AG10803 (cell line): ENCODE data around the gene TSHZ1.
A peak's percentile ranks its signal among the peaks of the same experiment; 100 is the strongest.

Experiments used
- DNase-seq: peaks from one replicate; pipeline ENCODE4 v3.0.0; 2010; ENCODE audit warnings: low read depth
- H3K4me3 ChIP-seq: 2 replicates; pipeline ENCODE4 v1.5.1; 2011; ENCODE audit warnings: mild to moderate bottlenecking, low read length, control low read depth
- TF ChIP-seq, protein P1 (sequence below): conservative IDR thresholded peaks from 2 replicates; pipeline ENCODE4 v1.5.1; 2011; ENCODE audit warnings: mild to moderate bottlenecking, low read length, control low read depth, inconsistent platforms

Gene TSHZ1

DNA sequence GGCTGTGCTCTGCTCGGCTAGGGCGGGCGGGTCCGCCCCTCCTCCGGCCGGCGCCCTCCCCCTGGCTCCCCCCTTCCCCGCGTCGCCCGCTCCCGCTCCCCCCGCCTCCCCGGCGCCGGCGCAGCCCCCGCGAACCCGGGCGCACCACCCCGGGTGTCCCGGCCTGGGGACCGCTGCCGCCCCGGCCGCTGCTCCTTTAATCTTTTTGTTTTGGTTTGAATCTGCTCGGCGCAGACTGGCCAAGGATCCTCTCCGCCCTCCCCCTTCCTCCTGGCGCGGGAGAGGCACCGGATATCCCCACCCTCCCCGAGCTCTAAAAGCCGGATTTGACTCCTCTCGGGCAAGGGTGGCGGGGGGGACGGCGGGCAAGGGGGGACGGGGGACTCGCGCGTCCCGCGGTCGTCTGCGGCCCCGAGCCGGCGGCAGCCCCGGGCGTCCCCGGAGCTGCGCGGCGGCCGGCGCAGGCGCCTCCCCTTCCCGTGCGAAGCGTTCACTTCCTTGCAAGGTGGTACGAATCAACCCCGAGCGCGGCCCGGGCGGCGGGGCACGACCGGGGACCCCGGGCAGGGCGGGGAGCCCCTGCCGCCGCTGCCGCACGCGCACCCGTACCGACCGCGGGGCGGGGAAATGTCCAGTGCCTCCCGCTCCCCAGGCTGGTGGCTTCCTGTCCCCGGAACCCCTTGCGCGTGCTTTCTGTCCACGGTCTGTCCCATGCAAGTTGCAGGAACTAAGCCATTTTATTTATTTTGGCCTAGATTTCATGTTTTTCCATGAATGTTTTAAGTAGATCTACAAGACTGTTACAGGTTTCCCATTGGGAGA is 1.3 kb upstream of the TSHZ1 start, which contains the start of gene PTGR3:
Gene PTGR3, minus strand, starts transcription at position 11 of the 822 bp plus-strand sequence. CDS start 81 bp downstream, outside the sequence.
- TF ChIP-seq, protein P1, sequence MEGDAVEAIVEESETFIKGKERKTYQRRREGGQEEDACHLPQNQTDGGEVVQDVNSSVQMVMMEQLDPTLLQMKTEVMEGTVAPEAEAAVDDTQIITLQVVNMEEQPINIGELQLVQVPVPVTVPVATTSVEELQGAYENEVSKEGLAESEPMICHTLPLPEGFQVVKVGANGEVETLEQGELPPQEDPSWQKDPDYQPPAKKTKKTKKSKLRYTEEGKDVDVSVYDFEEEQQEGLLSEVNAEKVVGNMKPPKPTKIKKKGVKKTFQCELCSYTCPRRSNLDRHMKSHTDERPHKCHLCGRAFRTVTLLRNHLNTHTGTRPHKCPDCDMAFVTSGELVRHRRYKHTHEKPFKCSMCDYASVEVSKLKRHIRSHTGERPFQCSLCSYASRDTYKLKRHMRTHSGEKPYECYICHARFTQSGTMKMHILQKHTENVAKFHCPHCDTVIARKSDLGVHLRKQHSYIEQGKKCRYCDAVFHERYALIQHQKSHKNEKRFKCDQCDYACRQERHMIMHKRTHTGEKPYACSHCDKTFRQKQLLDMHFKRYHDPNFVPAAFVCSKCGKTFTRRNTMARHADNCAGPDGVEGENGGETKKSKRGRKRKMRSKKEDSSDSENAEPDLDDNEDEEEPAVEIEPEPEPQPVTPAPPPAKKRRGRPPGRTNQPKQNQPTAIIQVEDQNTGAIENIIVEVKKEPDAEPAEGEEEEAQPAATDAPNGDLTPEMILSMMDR, result no peak
- H3K4me3 ChIP-seq, result peak within 1 kb of the TSS; percentile 93
- DNase-seq, result peak; percentile 79

DNA sequence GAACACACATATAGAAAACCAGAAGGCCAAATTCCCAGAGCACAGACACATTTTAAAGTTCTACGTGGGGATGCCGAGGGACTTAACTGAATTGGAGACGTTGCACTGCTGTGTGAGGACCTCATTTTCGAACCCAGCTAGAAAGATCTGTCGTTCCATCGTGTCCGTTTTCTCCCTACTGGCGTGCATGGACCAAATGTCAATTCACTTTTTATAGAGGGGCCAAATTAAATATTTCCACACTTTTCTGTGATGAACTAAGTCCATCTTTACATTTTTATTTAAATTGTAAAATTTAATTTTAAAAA is 692 bp upstream of the TSHZ1 start:
- peak overlapping the region; percentile 93 for H3K4me3 ChIP-seq
- TF ChIP-seq, protein P1, result no peak
- DNase-seq, result peak; percentile 31

DNA sequence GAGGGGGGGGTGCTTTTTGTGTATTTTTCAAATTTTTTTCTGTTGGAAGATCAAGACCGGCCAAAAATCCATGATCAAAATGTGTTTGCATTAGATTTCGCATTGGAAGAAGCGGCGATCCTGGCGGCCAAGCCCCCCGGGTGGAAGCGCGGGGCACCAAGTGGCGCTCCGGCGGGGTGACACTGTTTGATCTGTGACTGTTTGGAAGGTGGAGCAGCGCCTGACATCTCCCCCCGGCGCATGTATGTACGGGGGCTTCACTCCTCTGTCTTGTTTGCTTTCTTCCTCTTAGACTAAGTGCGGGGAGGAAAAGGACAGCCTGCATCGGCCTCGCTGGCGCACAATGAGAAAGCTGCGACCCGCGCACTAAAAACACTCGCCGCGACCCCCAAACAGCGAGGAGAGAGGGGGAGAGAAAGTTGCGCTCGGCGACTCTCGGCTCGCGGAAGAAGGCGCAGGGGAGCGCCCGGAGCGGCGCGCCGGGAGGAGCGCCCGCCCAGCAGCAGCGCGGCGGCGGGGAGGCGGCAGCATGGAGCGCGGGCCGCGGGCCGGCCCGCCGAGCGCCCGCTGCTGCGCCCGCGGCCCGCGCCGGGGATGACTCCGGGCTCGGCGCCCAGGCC is 515 bp downstream of the TSHZ1 start:
- peak overlapping the region; percentile 93 for H3K4me3 ChIP-seq
- TF ChIP-seq, protein P1, result no peak
- DNase-seq, result no peak

DNA sequence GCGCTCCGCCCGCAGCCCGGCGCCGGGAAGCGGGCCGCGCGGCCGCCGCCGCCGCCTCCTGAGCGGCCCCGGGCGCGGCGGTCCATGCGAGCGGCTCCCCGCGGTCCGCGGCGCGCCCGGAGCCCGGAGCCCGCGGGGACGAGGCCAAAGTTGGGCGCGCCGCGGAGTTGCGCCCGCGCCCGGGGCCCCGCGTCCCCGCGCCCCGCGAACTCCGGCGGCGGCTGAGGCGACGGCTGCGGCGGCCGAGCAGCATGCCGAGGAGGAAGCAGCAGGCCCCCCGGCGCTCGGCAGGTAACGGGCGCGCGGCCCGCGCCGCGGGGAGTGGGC is 992 bp downstream of the TSHZ1 start:
- DNase-seq, result no peak

DNA sequence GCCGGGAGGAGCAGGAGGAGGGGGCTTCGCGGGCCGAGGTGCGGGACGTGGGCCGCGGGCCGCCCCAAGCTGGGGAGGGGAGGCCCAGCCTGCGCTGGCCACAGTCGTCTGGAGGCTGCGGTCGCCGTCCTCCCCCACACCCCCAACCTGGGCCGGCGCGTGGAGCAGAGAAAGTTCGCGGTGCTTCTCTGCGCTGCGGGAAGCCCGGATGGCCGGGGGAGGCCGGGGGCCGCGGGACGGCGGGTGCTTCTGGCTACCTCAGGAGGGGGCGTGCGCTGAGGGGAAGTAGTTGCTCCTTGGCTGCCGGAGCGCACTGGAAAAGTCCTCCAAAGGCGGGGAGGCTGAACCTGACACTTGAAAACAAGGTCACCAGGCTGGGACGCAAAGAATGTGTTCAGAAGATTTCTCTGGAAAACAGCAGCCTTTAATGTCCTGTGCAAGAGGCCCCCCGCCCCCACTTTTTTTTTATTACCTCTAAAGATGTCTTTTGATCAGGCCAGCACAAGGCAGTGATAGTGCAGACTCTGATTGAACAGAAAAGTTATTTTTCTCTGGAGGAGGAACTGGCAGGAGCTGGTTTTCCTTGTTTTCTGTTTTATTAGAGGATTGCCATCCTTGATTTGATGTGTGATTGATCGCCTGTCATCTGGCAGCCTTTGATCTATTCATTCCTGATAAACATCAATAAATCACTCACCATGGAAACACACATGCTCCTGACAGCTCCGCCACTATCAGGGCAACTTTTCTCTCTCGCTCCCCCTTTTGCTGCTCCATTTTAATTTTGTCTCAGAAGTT is 1.6 kb downstream of the TSHZ1 start:
- peak overlapping the region; percentile 76 for H3K4me3 ChIP-seq
- DNase-seq, result no peak
- TF ChIP-seq, protein P1, result no peak

More for the DNA sequence above, 992 bp downstream of the TSHZ1 start:
- TF ChIP-seq, protein P1, result no peak
- peak overlapping the region; percentile 76 for H3K4me3 ChIP-seq

DNA sequence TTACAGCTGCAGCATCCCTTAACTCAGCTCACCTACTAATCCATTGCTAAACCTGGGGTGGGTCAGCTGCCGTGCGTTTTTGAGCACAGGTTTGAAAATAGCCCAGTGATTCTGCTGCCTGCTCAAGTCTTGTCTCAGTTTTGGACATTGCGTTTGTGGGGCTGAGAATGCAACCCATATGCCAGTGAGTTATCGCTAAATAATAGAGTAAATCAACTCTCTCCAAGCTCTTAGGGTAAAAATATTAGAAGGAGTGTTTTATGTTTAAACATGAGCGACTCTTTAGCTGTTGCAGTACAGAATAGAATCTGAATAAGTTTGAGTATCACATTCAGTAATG is 2.1 kb downstream of the TSHZ1 start:
- H3K4me3 ChIP-seq, result peak overlapping the region; percentile 76
- TF ChIP-seq, protein P1, result no peak
- no peak for DNase-seq
